Measurements from ENCODE around the gene SATB2. TPM values are rescaled to one million over a fixed set of nuclear protein-coding genes. Genes with fewer than 3 reads are reported as not detected.

Gene SATB2
- total and polyA plus RNA-seq, 9 donors, result 0.92 to 6.3 (median 3.8) TPM

GRCh38 chr2:199458806-199459285 is 1.1 kb upstream of the SATB2 start:
- Histone ChIP-seq H3K4me3 (peak overlapping the region; percentile 92), H3K27ac (peak overlapping the region in 1 of 2 donors; percentile 44), H3K27me3 (peaks cover 3% of the 10 kb centered on the region), H3K4me1 (ENCODE audit: insufficient read depth) (peaks cover 21% of the 10 kb centered on the region), H3K9me3 (no peaks in the 10 kb centered on the region), H3K36me3 (no peaks in the 10 kb centered on the region)
- DNase-seq, result peak in 1 of 5 donors; percentile 57
- intact Hi-C loops (cut with DNase I), result no loop called here
- WGBS, 3 donors, result 0% methylated on average over 7 to 56 of the region's 56 CpGs
- TF ChIP-seq POLR2A (IDR thresholded peaks at IDR 0.05) (no peak), EP300 (IDR thresholded peaks at IDR 0.05) (no peak)
- TF ChIP-seq, protein P1, sequence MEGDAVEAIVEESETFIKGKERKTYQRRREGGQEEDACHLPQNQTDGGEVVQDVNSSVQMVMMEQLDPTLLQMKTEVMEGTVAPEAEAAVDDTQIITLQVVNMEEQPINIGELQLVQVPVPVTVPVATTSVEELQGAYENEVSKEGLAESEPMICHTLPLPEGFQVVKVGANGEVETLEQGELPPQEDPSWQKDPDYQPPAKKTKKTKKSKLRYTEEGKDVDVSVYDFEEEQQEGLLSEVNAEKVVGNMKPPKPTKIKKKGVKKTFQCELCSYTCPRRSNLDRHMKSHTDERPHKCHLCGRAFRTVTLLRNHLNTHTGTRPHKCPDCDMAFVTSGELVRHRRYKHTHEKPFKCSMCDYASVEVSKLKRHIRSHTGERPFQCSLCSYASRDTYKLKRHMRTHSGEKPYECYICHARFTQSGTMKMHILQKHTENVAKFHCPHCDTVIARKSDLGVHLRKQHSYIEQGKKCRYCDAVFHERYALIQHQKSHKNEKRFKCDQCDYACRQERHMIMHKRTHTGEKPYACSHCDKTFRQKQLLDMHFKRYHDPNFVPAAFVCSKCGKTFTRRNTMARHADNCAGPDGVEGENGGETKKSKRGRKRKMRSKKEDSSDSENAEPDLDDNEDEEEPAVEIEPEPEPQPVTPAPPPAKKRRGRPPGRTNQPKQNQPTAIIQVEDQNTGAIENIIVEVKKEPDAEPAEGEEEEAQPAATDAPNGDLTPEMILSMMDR (IDR thresholded peaks at IDR 0.05), result no peak

GRCh38 chr2:199458009-199458805 is 468 bp upstream of the SATB2 start:
- Histone ChIP-seq H3K4me1 (ENCODE audit: insufficient read depth) (peaks cover 14% of the 10 kb centered on the region), H3K4me3 (peak overlapping the region; percentile 92), H3K9me3 (no peaks in the 10 kb centered on the region), H3K27me3 (peaks cover 3% of the 10 kb centered on the region), H3K27ac (no peak overlapping the region), H3K36me3 (no peaks in the 10 kb centered on the region)
- DNase-seq, result peak in 2 of 5 donors; percentile 41 to 43
- TF ChIP-seq POLR2A (IDR thresholded peaks at IDR 0.05) (no peak), EP300 (IDR thresholded peaks at IDR 0.05) (no peak)
- TF ChIP-seq, protein P1 (IDR thresholded peaks at IDR 0.05), result no peak
- intact Hi-C loops (cut with DNase I), result no loop called here
- WGBS, 3 donors, result 1% methylated on average over 35 to 75 of the region's 75 CpGs

- Histone ChIP-seq H3K4me3 (peak overlapping the region; percentile 92), H3K9me3 (no peaks in the 10 kb centered on the region), H3K27ac (no peak overlapping the region), H3K4me1 (ENCODE audit: insufficient read depth) (peaks cover 14% of the 10 kb centered on the region), H3K27me3 (peaks cover 3% of the 10 kb centered on the region), H3K36me3 (no peaks in the 10 kb centered on the region)
- 6 to 10% (median 10%) methylated on average over 44 of the region's 44 CpGs for WGBS, 3 donors
- no peak for TF ChIP-seq EP300 (IDR thresholded peaks at IDR 0.05)
- TF ChIP-seq POLR2A (IDR thresholded peaks at IDR 0.05), result no peak
- TF ChIP-seq, protein P1 (IDR thresholded peaks at IDR 0.05), result no peak
- intact Hi-C loops (cut with DNase I), result no loop called here
- no peak for DNase-seq
Measured at GRCh38 chr2:199456383-199457146, 1.2 kb downstream of the SATB2 start.

DNA sequence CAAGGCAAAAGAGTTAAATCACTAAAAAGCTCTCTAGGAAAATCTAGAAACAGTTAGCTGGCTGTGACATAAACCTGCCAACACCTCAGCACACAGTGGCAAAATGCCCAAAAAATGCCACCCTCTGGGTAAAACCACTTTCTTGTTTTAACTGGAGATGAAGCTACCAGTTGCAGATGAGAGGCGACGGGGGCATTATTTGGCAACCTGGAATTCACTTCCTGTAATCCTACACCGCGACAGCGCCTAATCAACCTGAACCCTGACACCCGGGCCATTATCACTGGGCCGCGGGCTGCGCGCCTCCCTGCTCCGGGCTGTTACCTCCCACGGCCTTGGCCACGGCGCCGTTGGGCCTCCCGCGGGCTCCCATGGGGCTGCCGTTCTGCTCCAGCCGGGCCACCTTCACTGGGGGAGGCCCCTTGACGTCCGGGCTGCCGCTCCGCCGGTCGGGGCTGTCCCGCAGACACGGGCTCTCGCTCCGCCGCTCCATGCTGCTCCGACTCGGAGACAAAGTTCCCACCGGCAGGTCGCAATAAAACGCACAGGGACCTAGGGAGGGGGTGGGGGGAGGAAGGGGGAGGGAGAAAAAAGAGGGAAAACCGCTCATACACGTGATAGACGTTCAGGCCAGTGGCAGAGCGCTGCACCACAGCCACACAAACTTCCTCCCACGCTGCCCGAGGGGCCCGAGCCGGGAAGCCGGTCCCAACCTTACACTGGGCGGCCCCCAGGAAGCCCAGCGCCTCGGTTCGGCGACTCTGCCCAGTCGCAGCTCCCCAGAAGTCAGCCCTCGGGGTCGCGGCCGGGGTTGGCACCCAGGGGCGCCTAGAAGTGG is 2.0 kb downstream of the SATB2 start:
- intact Hi-C loops (cut with DNase I), result no loop called here
- no peak overlapping the region for H3K27ac ChIP-seq
- H3K36me3 ChIP-seq, result no peaks in the 10 kb centered on the region
- WGBS, 3 donors, result 7 to 12% (median 12%) methylated on average over 37 to 55 of the region's 55 CpGs
- H3K27me3 ChIP-seq, result no peaks in the 10 kb centered on the region
- DNase-seq, result peak in 1 of 5 donors; percentile 22
- TF ChIP-seq, protein P1 (IDR thresholded peaks at IDR 0.05), result no peak
- TF ChIP-seq POLR2A (IDR thresholded peaks at IDR 0.05), result no peak
- H3K9me3 ChIP-seq, result no peaks in the 10 kb centered on the region
- H3K4me3 ChIP-seq, result peak overlapping the region; percentile 19
- H3K4me1 ChIP-seq (ENCODE audit: insufficient read depth), result peaks cover 14% of the 10 kb centered on the region

Data from ovary (tissue), 9 donors.